Esophagus muscularis mucosa (tissue), 4 donors: Measurements from ENCODE around the gene FANK1.
"Not testable (repeated sequence)": the region's sequence is repeated elsewhere in the genome, so short reads cannot be mapped to it uniquely, and the experiment has no call there.

Source experiments
- EP300 ChIP-seq: sonication (generic); formaldehyde crosslinking; IDR thresholded peaks from one replicate; pipeline ENCODE4 v1.6.1; 2017; ENCODE audit warnings: antibody characterized with exemption
- POLR2A ChIP-seq: fragments of 450-650 bp; IDR thresholded peaks from one replicate; pipeline ENCODE4 v1.6.1; 2017; ENCODE audit warnings: antibody characterized with exemption, moderate library complexity, mild to moderate bottlenecking, low read depth
- POLR2AphosphoS5 ChIP-seq, 2 donors: sonication (generic); formaldehyde crosslinking; IDR thresholded peaks; one replicate each; pipeline ENCODE4 v1.6.1; 2017; ENCODE audit warnings: antibody characterized with exemption in 2 of 2
- TF ChIP-seq, protein P1 (sequence below), 3 experiments: fragments of 200-600 bp in 2 of 3; fragments of 450-650 bp in 1 of 3; sonication (generic) in 2 of 3; IDR thresholded peaks; one replicate each; pipeline ENCODE4 v1.5.1; 2017 to 2019; ENCODE audit warnings: antibody characterized with exemption in 3 of 3, mild to moderate bottlenecking in 2 of 3, moderate library complexity in 1 of 3

DNA sequence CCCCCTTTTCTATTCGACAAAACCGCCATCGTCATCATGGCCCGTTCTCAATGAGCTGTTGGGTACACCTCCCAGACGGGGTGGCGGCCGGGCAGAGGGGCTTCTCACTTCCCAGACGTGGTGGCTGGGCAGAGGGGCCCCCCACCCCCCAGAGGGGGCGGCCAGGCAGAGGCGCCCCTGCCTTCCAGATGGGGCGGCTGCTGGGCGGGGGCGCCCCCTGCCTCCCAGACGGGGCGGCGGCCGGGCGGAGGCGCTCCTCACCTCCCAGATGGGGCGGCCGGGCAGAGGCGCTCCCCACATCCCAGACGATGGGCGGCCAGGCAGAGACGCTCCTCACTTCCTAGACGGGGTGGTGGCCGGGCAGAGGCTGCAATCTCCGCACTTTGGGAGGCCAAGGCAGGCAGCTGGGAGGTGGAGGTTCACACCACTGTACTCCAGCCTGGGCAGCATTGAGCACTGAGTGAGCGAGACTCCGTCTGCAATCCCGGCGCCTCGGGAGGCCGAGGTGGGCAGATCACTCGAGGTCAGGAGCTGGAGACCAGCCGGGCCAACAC is 73.8 kb downstream of the FANK1 start:
- TF ChIP-seq, protein P1, sequence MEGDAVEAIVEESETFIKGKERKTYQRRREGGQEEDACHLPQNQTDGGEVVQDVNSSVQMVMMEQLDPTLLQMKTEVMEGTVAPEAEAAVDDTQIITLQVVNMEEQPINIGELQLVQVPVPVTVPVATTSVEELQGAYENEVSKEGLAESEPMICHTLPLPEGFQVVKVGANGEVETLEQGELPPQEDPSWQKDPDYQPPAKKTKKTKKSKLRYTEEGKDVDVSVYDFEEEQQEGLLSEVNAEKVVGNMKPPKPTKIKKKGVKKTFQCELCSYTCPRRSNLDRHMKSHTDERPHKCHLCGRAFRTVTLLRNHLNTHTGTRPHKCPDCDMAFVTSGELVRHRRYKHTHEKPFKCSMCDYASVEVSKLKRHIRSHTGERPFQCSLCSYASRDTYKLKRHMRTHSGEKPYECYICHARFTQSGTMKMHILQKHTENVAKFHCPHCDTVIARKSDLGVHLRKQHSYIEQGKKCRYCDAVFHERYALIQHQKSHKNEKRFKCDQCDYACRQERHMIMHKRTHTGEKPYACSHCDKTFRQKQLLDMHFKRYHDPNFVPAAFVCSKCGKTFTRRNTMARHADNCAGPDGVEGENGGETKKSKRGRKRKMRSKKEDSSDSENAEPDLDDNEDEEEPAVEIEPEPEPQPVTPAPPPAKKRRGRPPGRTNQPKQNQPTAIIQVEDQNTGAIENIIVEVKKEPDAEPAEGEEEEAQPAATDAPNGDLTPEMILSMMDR (IDR thresholded peaks at IDR 0.05) = not testable (repeated sequence)
- not testable (repeated sequence) for TF ChIP-seq POLR2AphosphoS5 (IDR thresholded peaks at IDR 0.05); EP300; POLR2A
